Frontal cortex (tissue), 4 donors: ENCODE data around the gene C2orf76. TPM values are rescaled to one million over a fixed set of nuclear protein-coding genes. Genes with fewer than 3 reads are reported as not detected.

Experiments used
- DNase-seq, 2 donors: peaks; one replicate each; pipeline ENCODE4 v3.0.0; 2012; ENCODE audit warnings: low spot score in 2 of 2
- FAIRE-seq: peaks from 2 replicates; lab custom pipeline; 2012; peaks lifted over from hg19 to GRCh38; lab: Jason Lieb, UNC
- total RNA-seq: library from RNA; depleted of rRNA; stranded (reverse); fragments of >200 nt; gene quantifications from one replicate; pipeline ENCODE4 v1.2.3, GENCODE V29; 2014
- donor health status: control.
- donor health status: control.
- donor health status: control.

Gene C2orf76
- total RNA-seq, 1 donor from 2014 or later = 11.0 TPM

- no peak for FAIRE-seq
- no peak for DNase-seq
Observed at GRCh38 chr2:119253114-119253702, 113.4 kb downstream of the C2orf76 start.

Other genes starting within 250 kb of the C2orf76 start
- 0.41 TPM for gene C1QL2, start 208.1 kb downstream of the C2orf76 start, total RNA-seq
- gene STEAP3, start 143.0 kb downstream of the C2orf76 start, total RNA-seq = under 0.01 TPM
- 31.8 TPM for gene DBI, start 143 bp upstream of the C2orf76 start, total RNA-seq
- not detected for gene TMEM37, start 65.0 kb upstream of the C2orf76 start, total RNA-seq
- gene SCTR, start 157.6 kb upstream of the C2orf76 start, total RNA-seq = 0.82 TPM
- 7.3 TPM for gene CFAP221, start 177.6 kb upstream of the C2orf76 start, total RNA-seq